MM.1S (cell line): ENCODE data around the gene STARD3.

Experiments used
- DNase-seq: peaks from one replicate; pipeline ENCODE4 v3.0.0-alpha.2; 2015
- H2AFZ ChIP-seq: fragments of 300-600 bp; sonication (generic); 2 replicates; pipeline ENCODE4 v1.6.0; 2016; ENCODE audit warnings: antibody characterized with exemption, low read length
- H3F3A ChIP-seq: fragments of 300-600 bp; sonication (generic); 2 replicates; pipeline ENCODE4 v1.6.1; 2016; ENCODE audit warnings: mild to moderate bottlenecking, antibody characterized with exemption, low read length, moderate library complexity, mixed read lengths; ENCODE audit not compliant: insufficient read depth
- H3K27ac ChIP-seq: fragments of 300-600 bp; sonication (generic); 2 replicates; pipeline ENCODE4 v1.5.1; 2016; ENCODE audit warnings: mild to moderate bottlenecking, low read length
- H3K27me3 ChIP-seq: fragments of 300-600 bp; sonication (generic); replicated peaks from 2 replicates; pipeline ENCODE4 v1.6.0; 2016; ENCODE audit warnings: low read length; ENCODE audit not compliant: insufficient read depth
- H3K36me3 ChIP-seq: fragments of 300-600 bp; sonication (generic); replicated peaks from 2 replicates; pipeline ENCODE4 v1.6.1; 2016; ENCODE audit warnings: mild to moderate bottlenecking, low read length, mixed read lengths; ENCODE audit not compliant: insufficient read depth
- H3K4me1 ChIP-seq: fragments of 300-600 bp; sonication (generic); 2 replicates; pipeline ENCODE4 v1.6.1; 2016; ENCODE audit warnings: low read length, mixed read lengths
- H3K4me2 ChIP-seq: fragments of 300-600 bp; sonication (generic); 2 replicates; pipeline ENCODE4 v1.6.0; 2016; ENCODE audit warnings: low read depth, low read length
- H3K4me3 ChIP-seq: fragments of 300-600 bp; sonication (generic); 2 replicates; pipeline ENCODE4 v1.5.1; 2016; ENCODE audit warnings: low read length, mixed read lengths
- H3K79me2 ChIP-seq: fragments of 300-600 bp; sonication (generic); 2 replicates; pipeline ENCODE4 v1.6.1; 2016; ENCODE audit warnings: mixed run types, low read length, mixed read lengths
- H3K9ac ChIP-seq: fragments of 300-600 bp; sonication (generic); 2 replicates; pipeline ENCODE4 v1.6.1; 2016; ENCODE audit warnings: low read length, mixed read lengths
- H3K9me2 ChIP-seq: fragments of 300-600 bp; sonication (generic); replicated peaks from 2 replicates; pipeline ENCODE4 v1.6.1; 2016; ENCODE audit warnings: mild to moderate bottlenecking, low read length, mixed read lengths; ENCODE audit not compliant: insufficient read depth
- H3K9me3 ChIP-seq: fragments of 300-600 bp; sonication (generic); replicated peaks from 2 replicates; pipeline ENCODE4 v1.6.1; 2016; ENCODE audit warnings: mild to moderate bottlenecking, low read length, mixed read lengths; ENCODE audit not compliant: insufficient read depth
- H4K20me1 ChIP-seq: fragments of 300-600 bp; sonication (generic); 2 replicates; pipeline ENCODE4 v1.6.1; 2016; ENCODE audit warnings: mild to moderate bottlenecking, low read length, moderate library complexity, mixed read lengths; ENCODE audit not compliant: insufficient read depth
- EZH2 ChIP-seq: fragments of 300-600 bp; sonication (generic); optimal IDR thresholded peaks from 2 replicates; pipeline ENCODE3; 2017; ENCODE audit warnings: low read depth, mild to moderate bottlenecking, antibody characterized with exemption, low read length, mixed read lengths
- EZH2phosphoT487 ChIP-seq: fragments of 300-600 bp; sonication (generic); IDR thresholded peaks from 2 replicates; pipeline ENCODE4 v1.6.1; 2018; ENCODE audit warnings: antibody characterized with exemption, low read length
- TF ChIP-seq, protein P1 (sequence below): fragments of 300-600 bp; sonication (generic); IDR thresholded peaks from 2 replicates; pipeline ENCODE4 v1.5.1; 2016; ENCODE audit warnings: antibody characterized with exemption, low read length, mixed read lengths

The STARD3 gene

DNA sequence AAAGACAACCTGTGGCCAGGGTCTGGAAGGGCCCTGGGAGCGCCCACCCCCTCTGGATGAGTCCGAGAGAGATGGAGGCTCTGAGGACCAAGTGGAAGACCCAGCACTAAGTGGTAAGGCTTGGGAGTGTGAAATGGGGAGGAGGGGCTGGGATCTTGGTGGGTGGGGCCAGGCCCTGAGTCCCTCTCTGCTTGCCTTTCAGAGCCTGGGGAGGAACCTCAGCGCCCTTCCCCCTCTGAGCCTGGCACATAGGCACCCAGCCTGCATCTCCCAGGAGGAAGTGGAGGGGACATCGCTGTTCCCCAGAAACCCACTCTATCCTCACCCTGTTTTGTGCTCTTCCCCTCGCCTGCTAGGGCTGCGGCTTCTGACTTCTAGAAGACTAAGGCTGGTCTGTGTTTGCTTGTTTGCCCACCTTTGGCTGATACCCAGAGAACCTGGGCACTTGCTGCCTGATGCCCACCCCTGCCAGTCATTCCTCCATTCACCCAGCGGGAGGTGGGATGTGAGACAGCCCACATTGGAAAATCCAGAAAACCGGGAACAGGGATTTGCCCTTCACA, 1.2 kb upstream of the STARD3 start:
- Histone ChIP-seq H3K27ac (no peak overlapping the region), H3K4me2 (no peak overlapping the region), H2AFZ (no peak overlapping the region), H3F3A (no peaks in the 10 kb centered on the region), H3K36me3 (no peaks in the 10 kb centered on the region), H3K27me3 (0 out of 2 replicates have a peak, but pooled peaks cover 6% of the 10 kb centered on the region), H4K20me1 (no peaks in the 10 kb centered on the region; the same call in 1 of the 2 replicates), H3K9me3 (no peaks in the 10 kb centered on the region), H3K4me1 (peaks cover 9% of the 10 kb centered on the region), H3K9ac (no peak overlapping the region), H3K4me3 (no peak overlapping the region), H3K79me2 (peaks cover 35% of the 10 kb centered on the region), H3K9me2 (no peaks in the 10 kb centered on the region)
- no peak for DNase-seq
- no peak for TF ChIP-seq EZH2
- TF ChIP-seq, protein P1, sequence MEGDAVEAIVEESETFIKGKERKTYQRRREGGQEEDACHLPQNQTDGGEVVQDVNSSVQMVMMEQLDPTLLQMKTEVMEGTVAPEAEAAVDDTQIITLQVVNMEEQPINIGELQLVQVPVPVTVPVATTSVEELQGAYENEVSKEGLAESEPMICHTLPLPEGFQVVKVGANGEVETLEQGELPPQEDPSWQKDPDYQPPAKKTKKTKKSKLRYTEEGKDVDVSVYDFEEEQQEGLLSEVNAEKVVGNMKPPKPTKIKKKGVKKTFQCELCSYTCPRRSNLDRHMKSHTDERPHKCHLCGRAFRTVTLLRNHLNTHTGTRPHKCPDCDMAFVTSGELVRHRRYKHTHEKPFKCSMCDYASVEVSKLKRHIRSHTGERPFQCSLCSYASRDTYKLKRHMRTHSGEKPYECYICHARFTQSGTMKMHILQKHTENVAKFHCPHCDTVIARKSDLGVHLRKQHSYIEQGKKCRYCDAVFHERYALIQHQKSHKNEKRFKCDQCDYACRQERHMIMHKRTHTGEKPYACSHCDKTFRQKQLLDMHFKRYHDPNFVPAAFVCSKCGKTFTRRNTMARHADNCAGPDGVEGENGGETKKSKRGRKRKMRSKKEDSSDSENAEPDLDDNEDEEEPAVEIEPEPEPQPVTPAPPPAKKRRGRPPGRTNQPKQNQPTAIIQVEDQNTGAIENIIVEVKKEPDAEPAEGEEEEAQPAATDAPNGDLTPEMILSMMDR = no peak
- TF ChIP-seq EZH2phosphoT487 = no peak

GRCh38 chr17:39636587-39636926, 387 bp upstream of the STARD3 start:
- Histone ChIP-seq H3K4me1 (peaks cover 9% of the 10 kb centered on the region), H3K4me3 (peak overlapping the region; percentile 97), H2AFZ (peak overlapping the region; percentile 61), H3K27me3 (0 out of 2 replicates have a peak, but pooled peaks cover 6% of the 10 kb centered on the region), H4K20me1 (peaks cover 5% of the 10 kb centered on the region; the same call in 1 of the 2 replicates), H3K36me3 (no peaks in the 10 kb centered on the region), H3K79me2 (peaks cover 44% of the 10 kb centered on the region), H3F3A (no peaks in the 10 kb centered on the region), H3K9ac (peak overlapping the region; percentile 86), H3K27ac (peak overlapping the region; percentile 70; the same call in 1 of the 2 replicates), H3K4me2 (peak overlapping the region; percentile 99), H3K9me3 (no peaks in the 10 kb centered on the region), H3K9me2 (no peaks in the 10 kb centered on the region)
- no peak for DNase-seq
- TF ChIP-seq, protein P1 = no peak
- TF ChIP-seq EZH2phosphoT487 (no peak), EZH2 (no peak)

GRCh38 chr17:39638317-39638716, 1.4 kb downstream of the STARD3 start:
- peak overlapping the region; percentile 86; the same call in 1 of the 2 replicates for H3K9ac ChIP-seq
- 0 out of 2 replicates have a peak, but pooled peaks cover under 1% of the 10 kb centered on the region for H3K27me3 ChIP-seq
- TF ChIP-seq EZH2 (no peak), EZH2phosphoT487 (no peak)
- TF ChIP-seq, protein P1 = no peak
- peaks cover 61% of the 10 kb centered on the region for H3K79me2 ChIP-seq
- peak overlapping the region; percentile 99 for H3K4me2 ChIP-seq
- DNase-seq = no peak
- no peaks in the 10 kb centered on the region for H3K9me3 ChIP-seq
- peak overlapping the region; percentile 97; the same call in 1 of the 2 replicates for H3K4me3 ChIP-seq
- peaks cover 10% of the 10 kb centered on the region; the same call in 1 of the 2 replicates for H4K20me1 ChIP-seq
- no peaks in the 10 kb centered on the region for H3K36me3 ChIP-seq
- peaks cover 9% of the 10 kb centered on the region for H3K4me1 ChIP-seq
- no peak overlapping the region for H3K27ac ChIP-seq
- H3K9me2 ChIP-seq = no peaks in the 10 kb centered on the region
- H3F3A ChIP-seq = no peaks in the 10 kb centered on the region
- no peak overlapping the region for H2AFZ ChIP-seq
